HepG2 (cell line): Measurements from ENCODE around the gene ATP13A1. TPM values are rescaled to one million over a fixed set of nuclear protein-coding genes. Genes with fewer than 3 reads are reported as not detected.

Experiments used
- ATAC-seq: fragments of 200-7000 bp; cut with Tn5 transposase; 3 replicates; pipeline ENCODE4 v1.9.1; 2020; ENCODE audit warnings: mild to moderate bottlenecking, moderate library complexity
- BruUV-seq: library from RNA; stranded (reverse); fragments of 400-500 nt; replicated peaks from 2 replicates; lab custom pipeline; 2021; lab: Mats Ljungman, UMichigan
- CTCF ChIA-PET: fragments of 300-600 bp; formaldehyde crosslinking; extraction: SDS; loops from one replicate; lab custom pipeline; 2021; ENCODE audit warnings: low total read pairs, inconsistent platforms, low intra/inter-chr PET ratio; lab: Yijun Ruan, JAX
- POLR2A ChIA-PET: fragments of 350-600 bp; sonication (Branson Sonifier 250); formaldehyde crosslinking; loops from one replicate; lab custom pipeline; 2020; ENCODE audit warnings: antibody characterized with exemption, inconsistent platforms; lab: Yijun Ruan, JAX
- DNase-seq: peaks from one replicate; pipeline ENCODE4 v3.0.0-alpha.2; 2015; ENCODE audit warnings: low spot score
- FAIRE-seq: peaks from 3 replicates; lab custom pipeline; 2011; peaks lifted over from hg19 to GRCh38; lab: Jason Lieb, UNC
- H2AFZ ChIP-seq: one replicate; pipeline ENCODE4 v1.6.1; 2011; ENCODE audit warnings: low read length, inconsistent platforms
- H3K27ac ChIP-seq: fragments of 300-600 bp; 3 replicates; pipeline ENCODE4 v1.8.0; 2011; ENCODE audit warnings: mixed run types, mild to moderate bottlenecking, mixed read lengths, low read length, inconsistent platforms; ENCODE audit not compliant: insufficient read depth; ENCODE audit errors: extremely low read length
- H3K27me3 ChIP-seq, 2 experiments: fragments of 200-600 bp in 1 of 2; 2 replicates in 1 of 2; 3 replicates in 1 of 2; pipeline versions ENCODE4 v1.6.0 to v1.8.0; 2011; ENCODE audit warnings: low read length in 2 of 2, mild to moderate bottlenecking in 2 of 2, moderate library complexity in 2 of 2, inconsistent platforms in 1 of 2; ENCODE audit not compliant: insufficient read depth in 2 of 2, control insufficient read depth in 1 of 2
- H3K36me3 ChIP-seq, 2 experiments: fragments of 200-600 bp in 1 of 2; replicated peaks in 1 of 2; 2 replicates in 1 of 2; 3 replicates in 1 of 2; pipeline versions ENCODE4 v1.5.1 to v1.8.0; 2011; ENCODE audit warnings: low read length in 2 of 2, inconsistent platforms in 1 of 2; ENCODE audit not compliant: insufficient read depth in 2 of 2, control insufficient read depth in 1 of 2
- H3K4me1 ChIP-seq: 2 replicates; pipeline ENCODE4 v1.5.1; 2012; ENCODE audit warnings: low read length, inconsistent platforms; ENCODE audit not compliant: insufficient read depth
- H3K4me2 ChIP-seq: 2 replicates; pipeline ENCODE4 v1.6.0; 2011; ENCODE audit warnings: low read depth, low read length, inconsistent platforms
- H3K4me3 ChIP-seq, 3 experiments: fragments of 200-600 bp in 1 of 3; sonication (generic), shearing (Covaris generic) in 1 of 3; replicated peaks in 1 of 3; 2 replicates each; pipeline ENCODE4 v1.5.1; 2011 to 2016; ENCODE audit warnings: low read length in 3 of 3, inconsistent platforms in 2 of 3, low read depth in 2 of 3, mild to moderate bottlenecking in 2 of 3, control low read depth in 1 of 3, mixed read lengths in 1 of 3; ENCODE audit not compliant: insufficient read depth in 1 of 3
- H3K79me2 ChIP-seq: one replicate; pipeline ENCODE4 v1.6.1; 2011; ENCODE audit warnings: low read length, inconsistent platforms; ENCODE audit not compliant: insufficient read depth
- H3K9ac ChIP-seq: 2 replicates; pipeline ENCODE4 v1.6.0; 2011; ENCODE audit warnings: mild to moderate bottlenecking, low read depth, low read length, inconsistent platforms; ENCODE audit not compliant: insufficient read depth
- H3K9me3 ChIP-seq: 2 replicates; pipeline ENCODE4 v1.5.1; 2012; ENCODE audit warnings: mild to moderate bottlenecking, low read length
- H4K20me1 ChIP-seq: 2 replicates; pipeline ENCODE4 v1.6.0; 2011; ENCODE audit warnings: inconsistent platforms, mild to moderate bottlenecking, low read length, moderate library complexity; ENCODE audit not compliant: insufficient read depth
- CEBPZ ChIP-seq: IDR thresholded peaks from 2 replicates; pipeline ENCODE4 v1.6.1; 2012; ENCODE audit warnings: low read length, improper control_type of control experiment
- MAF1 ChIP-seq: sonication (generic); formaldehyde crosslinking; IDR thresholded peaks from 2 replicates; pipeline ENCODE4 v1.5.0; 2020; ENCODE audit warnings: missing genetic modification reagents, borderline replicate concordance
- NRL ChIP-seq: sonication (generic); formaldehyde crosslinking; IDR thresholded peaks from 2 replicates; pipeline ENCODE4 v1.5.0; 2020; ENCODE audit warnings: missing genetic modification reagents, mild to moderate bottlenecking, moderate library complexity, borderline replicate concordance
- SP1 ChIP-seq, 2 experiments: fragments of 450-650 bp in 1 of 2; sonication (generic) in 1 of 2; formaldehyde crosslinking in 1 of 2; IDR thresholded peaks; 2 replicates each; pipeline versions ENCODE4 v1.4.0 to v1.6.1; 2016 to 2020; ENCODE audit warnings: missing genetic modification reagents in 1 of 2
- TARDBP ChIP-seq: sonication (generic); formaldehyde crosslinking; IDR thresholded peaks from 2 replicates; pipeline ENCODE4 v1.8.0; 2022; ENCODE audit warnings: mild to moderate bottlenecking, missing genetic modification reagents
- THYN1 ChIP-seq: sonication (generic); formaldehyde crosslinking; IDR thresholded peaks from 2 replicates; pipeline ENCODE4 v1.8.1; 2023; ENCODE audit warnings: low read depth, mild to moderate bottlenecking, moderate library complexity, missing genetic modification reagents, borderline replicate concordance
- ZNF205 ChIP-seq: IDR thresholded peaks from 2 replicates; pipeline ENCODE4 v1.6.1; 2018; ENCODE audit warnings: missing biosample characterization, missing genetic modification reagents
- ZNF256 ChIP-seq: sonication (generic); formaldehyde crosslinking; conservative IDR thresholded peaks from 2 replicates; pipeline ENCODE4 v1.4.0; 2020; ENCODE audit warnings: missing genetic modification reagents
- ZNF276 ChIP-seq: sonication (generic); formaldehyde crosslinking; IDR thresholded peaks from 2 replicates; pipeline ENCODE4 v1.4.0; 2020; ENCODE audit warnings: mild to moderate bottlenecking, low read depth, missing genetic modification reagents
- ZNF576 ChIP-seq: sonication (generic); formaldehyde crosslinking; IDR thresholded peaks from 2 replicates; pipeline ENCODE4 v1.4.0; 2020; ENCODE audit warnings: mild to moderate bottlenecking, missing genetic modification reagents
- ZNF652 ChIP-seq: IDR thresholded peaks from 2 replicates; pipeline ENCODE4 v1.6.1; 2016; ENCODE audit warnings: low read depth, borderline replicate concordance
- ZNF670 ChIP-seq: sonication (generic); formaldehyde crosslinking; IDR thresholded peaks from 2 replicates; pipeline ENCODE4 v1.8.0; 2022; ENCODE audit warnings: mild to moderate bottlenecking, missing genetic modification reagents, borderline replicate concordance
- WGBS: methylation state at CpG from one replicate; pipeline ENCODE4 v1.1.6; 2017; ENCODE audit warnings: low lambda C conversion rate; 5-methylcytosine and 5-hydroxymethylcytosine counted together
- in situ Hi-C: cut with HindIII; loops from 2 replicates; pipeline ENCODE4 v1.10.0; 2017; ENCODE audit warnings: low pct_unique_long_range_greater_than_20kb; ENCODE audit not compliant: extremely low pct_ligation_motif_present
- intact Hi-C: fragments of 100-400 bp; cut with micrococcal nuclease; formaldehyde crosslinking; loops from one replicate; pipeline ENCODE4 v1.10.0; 2022; ENCODE audit not compliant: unreplicated experiment
- polyA plus RNA-seq, 8 experiments: library from polyadenylated mRNA; depleted of rRNA in 3 of 8; stranded (reverse) in 7 of 8; unstranded in 1 of 8; fragments of >200 nt; fragmentation: Illumina TruSeq in 4 of 8; extraction: Trizol in 4 of 8; gene quantifications; 2 replicates each; pipeline versions ENCODE4 v1.2.1 to v1.2.3, GENCODE V29; 2011 to 2016; ENCODE audit warnings: low read depth in 4 of 8, missing spikeins in 1 of 8, mixed read lengths in 1 of 8; ENCODE audit not compliant: insufficient read depth in 1 of 8
- total RNA-seq, 5 experiments: library from RNA; depleted of rRNA; stranded (reverse); fragments of >200 nt; fragmentation: Illumina TruSeq; extraction: Trizol; gene quantifications; 2 replicates each; pipeline ENCODE4 v1.2.3, GENCODE V29; 2016; ENCODE audit warnings: low read depth in 1 of 5

The ATP13A1 gene
- total and polyA plus RNA-seq, 2 of the 13 experiments (the other 11 are each of a cell fraction or from before 2014, with no cell fraction given): 23.2 to 41.7 TPM

GRCh38 chr19:19619181-19619848 is 44.2 kb downstream of the ATP13A1 start (continued):
- TF ChIP-seq ZNF205 (CRISPR knock-in tag) (no peak), SP1 (IDR thresholded peaks at IDR 0.05) (no peak), SP1 (CRISPR knock-in tag; IDR thresholded peaks at IDR 0.05) (no peak)

- ChIA-PET POLR2A (no interaction called here), CTCF (no interaction called here)
- Histone ChIP-seq H4K20me1 (no peaks in the 10 kb centered on the region), H3K4me1 (peaks cover 24% of the 10 kb centered on the region), H3K4me3 (no peak within 1 kb of the TSS), H2AFZ (no peak within 1 kb of the TSS), H3K9ac (no peak within 1 kb of the TSS), H3K9me3 (no peaks in the 10 kb centered on the region), H3K79me2 (no peaks in the 10 kb centered on the region), H3K27me3 (peaks cover 0 to 3% of the 10 kb centered on the region in 2 experiments; a peak in 2 of 5 replicates), H3K36me3 (no peaks in the 10 kb centered on the region), H3K27ac (no peak within 1 kb of the TSS), H3K4me2 (no peak within 1 kb of the TSS)
- no peak for DNase-seq
- no TSS peak for BruUV-seq
- FAIRE-seq: no peak
- ATAC-seq: no peak
- intact Hi-C loops: no loop called here
- in situ Hi-C loops: no loop called here
- 80% methylated on average over 65 of the region's 80 CpGs for WGBS
- TF ChIP-seq THYN1 (no peak), TARDBP (CRISPR knock-in tag) (no peak), MAF1 (no peak), ZNF652 (no peak), ZNF670 (no peak), ZNF276 (no peak), ZNF576 (CRISPR knock-in tag) (no peak), NRL (CRISPR knock-in tag) (no peak), CEBPZ (no peak), ZNF256 (no peak)
Measured at GRCh38 chr19:19618219-19619051, 45.0 kb downstream of the ATP13A1 start, which contains the start of gene PBX4. Gene PBX4, minus strand, starts transcription at chr19:19618687. Its CDS starts 58 bp downstream, at chr19:19618629.
